ENCODE measurements around the gene GLYAT.

The GLYAT gene, protein sequence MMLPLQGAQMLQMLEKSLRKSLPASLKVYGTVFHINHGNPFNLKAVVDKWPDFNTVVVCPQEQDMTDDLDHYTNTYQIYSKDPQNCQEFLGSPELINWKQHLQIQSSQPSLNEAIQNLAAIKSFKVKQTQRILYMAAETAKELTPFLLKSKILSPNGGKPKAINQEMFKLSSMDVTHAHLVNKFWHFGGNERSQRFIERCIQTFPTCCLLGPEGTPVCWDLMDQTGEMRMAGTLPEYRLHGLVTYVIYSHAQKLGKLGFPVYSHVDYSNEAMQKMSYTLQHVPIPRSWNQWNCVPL

DNA sequence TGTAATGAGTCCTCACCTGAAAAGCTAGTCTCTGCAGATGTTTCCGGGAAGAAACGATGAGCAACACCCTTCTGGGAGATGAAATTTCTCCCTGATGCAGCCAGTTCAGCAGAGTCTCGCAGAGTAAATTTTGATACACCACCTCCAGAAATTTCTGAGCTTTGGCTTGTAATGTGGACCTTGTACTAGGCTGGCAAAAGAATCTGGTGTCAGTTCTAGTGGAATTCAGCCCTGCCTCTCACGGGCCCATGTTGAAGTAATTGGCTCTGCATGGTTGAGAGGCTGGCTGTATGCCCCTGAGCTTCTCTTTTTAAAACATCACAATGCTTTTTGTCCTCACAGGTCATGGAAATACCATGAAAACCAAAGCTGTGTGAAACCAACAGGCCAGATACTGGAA, at the start of gene GLYAT:
GLYAT (minus strand) TSS at position 125 of the 400 bp plus-strand sequence. CDS start 7,447 bp downstream, outside the sequence.
- no peak within 1 kb of the TSS for H3K4me3 ChIP-seq (ENCODE audit: low read depth, low read length)
- DNase-seq (ENCODE audit: low read depth) = no peak
- TF ChIP-seq, protein P1, sequence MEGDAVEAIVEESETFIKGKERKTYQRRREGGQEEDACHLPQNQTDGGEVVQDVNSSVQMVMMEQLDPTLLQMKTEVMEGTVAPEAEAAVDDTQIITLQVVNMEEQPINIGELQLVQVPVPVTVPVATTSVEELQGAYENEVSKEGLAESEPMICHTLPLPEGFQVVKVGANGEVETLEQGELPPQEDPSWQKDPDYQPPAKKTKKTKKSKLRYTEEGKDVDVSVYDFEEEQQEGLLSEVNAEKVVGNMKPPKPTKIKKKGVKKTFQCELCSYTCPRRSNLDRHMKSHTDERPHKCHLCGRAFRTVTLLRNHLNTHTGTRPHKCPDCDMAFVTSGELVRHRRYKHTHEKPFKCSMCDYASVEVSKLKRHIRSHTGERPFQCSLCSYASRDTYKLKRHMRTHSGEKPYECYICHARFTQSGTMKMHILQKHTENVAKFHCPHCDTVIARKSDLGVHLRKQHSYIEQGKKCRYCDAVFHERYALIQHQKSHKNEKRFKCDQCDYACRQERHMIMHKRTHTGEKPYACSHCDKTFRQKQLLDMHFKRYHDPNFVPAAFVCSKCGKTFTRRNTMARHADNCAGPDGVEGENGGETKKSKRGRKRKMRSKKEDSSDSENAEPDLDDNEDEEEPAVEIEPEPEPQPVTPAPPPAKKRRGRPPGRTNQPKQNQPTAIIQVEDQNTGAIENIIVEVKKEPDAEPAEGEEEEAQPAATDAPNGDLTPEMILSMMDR (IDR thresholded peaks at IDR 0.05; ENCODE audit: low read depth, low read length) = no peak
- TF ChIP-seq MYC (IDR thresholded peaks at IDR 0.05; ENCODE audit: low read depth, low read length) = no peak
- TF ChIP-seq, protein P2, sequence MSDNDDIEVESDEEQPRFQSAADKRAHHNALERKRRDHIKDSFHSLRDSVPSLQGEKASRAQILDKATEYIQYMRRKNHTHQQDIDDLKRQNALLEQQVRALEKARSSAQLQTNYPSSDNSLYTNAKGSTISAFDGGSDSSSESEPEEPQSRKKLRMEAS (IDR thresholded peaks at IDR 0.05; ENCODE audit: low read depth, low read length) = no peak
- TF ChIP-seq POLR2A (IDR thresholded peaks at IDR 0.05; ENCODE audit: extremely low read depth, insufficient read length) = no peak

DNA sequence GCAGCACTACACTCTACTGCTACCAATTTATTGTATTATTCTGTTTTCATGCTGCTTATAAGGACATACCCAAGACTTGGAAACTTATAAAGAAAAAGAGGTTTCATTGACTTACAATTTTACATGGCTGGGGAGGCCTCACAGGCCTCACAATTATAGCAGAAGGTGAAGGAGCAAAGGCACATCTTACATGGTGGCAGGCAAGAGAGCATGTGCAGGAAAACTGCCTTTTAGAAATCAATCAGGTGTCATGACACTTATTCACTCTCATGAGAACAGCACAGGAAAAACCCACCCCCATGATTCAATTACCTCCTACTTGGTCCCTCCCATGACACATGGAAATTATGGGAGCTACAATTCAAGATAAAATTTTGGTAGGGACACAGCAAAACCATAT, 49.6 kb upstream of the GLYAT start:
- TF ChIP-seq, protein P1 (IDR thresholded peaks at IDR 0.05; ENCODE audit: low read depth, low read length) = no peak
- TF ChIP-seq POLR2A (IDR thresholded peaks at IDR 0.05; ENCODE audit: extremely low read depth, insufficient read length) (no peak), MYC (IDR thresholded peaks at IDR 0.05; ENCODE audit: low read depth, low read length) (no peak)
- TF ChIP-seq, protein P2 (IDR thresholded peaks at IDR 0.05; ENCODE audit: low read depth, low read length) = no peak
- no peak overlapping the region for H3K4me3 ChIP-seq (ENCODE audit: low read depth, low read length)
- no peak for DNase-seq (ENCODE audit: low read depth)

- TF ChIP-seq, protein P2 (IDR thresholded peaks at IDR 0.05; ENCODE audit: low read depth, low read length) = no peak
- TF ChIP-seq POLR2A (IDR thresholded peaks at IDR 0.05; ENCODE audit: extremely low read depth, insufficient read length) (no peak), MYC (IDR thresholded peaks at IDR 0.05; ENCODE audit: low read depth, low read length) (no peak)
- TF ChIP-seq, protein P1 (IDR thresholded peaks at IDR 0.05; ENCODE audit: low read depth, low read length) = no peak
- DNase-seq (ENCODE audit: low read depth) = no peak
- no peak overlapping the region for H3K4me3 ChIP-seq (ENCODE audit: low read depth, low read length)
Observed at GRCh38 chr11:58780578-58780977, 48.8 kb upstream of the GLYAT start.

GRCh38 chr11:58776891-58777710, 45.4 kb upstream of the GLYAT start:
- DNase-seq (ENCODE audit: low read depth) = peak; percentile 43
- TF ChIP-seq POLR2A (IDR thresholded peaks at IDR 0.05; ENCODE audit: extremely low read depth, insufficient read length) (no peak), MYC (IDR thresholded peaks at IDR 0.05; ENCODE audit: low read depth, low read length) (no peak)
- TF ChIP-seq, protein P1 (IDR thresholded peaks at IDR 0.05; ENCODE audit: low read depth, low read length) = no peak
- TF ChIP-seq, protein P2 (IDR thresholded peaks at IDR 0.05; ENCODE audit: low read depth, low read length) = no peak
- no peak overlapping the region for H3K4me3 ChIP-seq (ENCODE audit: low read depth, low read length)

DNA sequence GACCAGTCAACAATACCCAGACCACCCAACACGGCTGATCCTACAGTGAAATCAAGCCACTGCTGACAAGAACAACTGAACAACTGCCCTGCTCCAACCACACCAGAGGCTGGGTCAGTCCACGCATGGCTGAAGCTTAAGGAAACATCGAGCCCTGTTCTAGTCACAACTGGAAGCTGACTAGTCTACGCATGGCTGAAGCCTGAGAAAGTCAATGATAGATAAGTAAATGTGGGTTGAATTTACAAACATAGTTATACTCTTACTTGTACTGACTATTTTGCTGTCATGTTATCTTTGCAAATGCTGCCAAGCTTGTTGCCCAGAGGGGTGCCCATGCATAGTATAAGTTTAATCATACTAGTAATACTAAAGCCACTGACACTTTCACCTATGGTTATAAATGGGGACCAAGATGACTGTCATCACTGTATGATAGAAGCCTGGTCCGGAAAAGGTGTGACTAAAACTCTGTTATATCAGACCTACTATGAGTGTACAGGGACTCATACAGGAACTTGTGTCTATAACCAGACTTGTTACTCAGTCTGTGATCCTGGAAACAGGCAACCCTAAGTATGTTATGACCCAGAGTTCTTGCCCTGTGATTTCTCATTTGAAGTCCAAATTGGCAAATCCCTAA, 43.4 kb upstream of the GLYAT start:
- TF ChIP-seq MYC (IDR thresholded peaks at IDR 0.05; ENCODE audit: low read depth, low read length) = no peak
- TF ChIP-seq, protein P1 (IDR thresholded peaks at IDR 0.05; ENCODE audit: low read depth, low read length) = no peak
- TF ChIP-seq, protein P2 (IDR thresholded peaks at IDR 0.05; ENCODE audit: low read depth, low read length) = no peak
- H3K4me3 ChIP-seq (ENCODE audit: low read depth, low read length) = no peak overlapping the region
- no peak for DNase-seq (ENCODE audit: low read depth)

Measured in NB4 (cell line).